ENCODE results near the gene CCDC88C. TPM values are rescaled to one million over a fixed set of nuclear protein-coding genes. Genes with fewer than 3 reads are reported as not detected.
A peak's percentile ranks its signal among the peaks of the same experiment; 100 is the strongest.
"Not testable (repeated sequence)": the region's sequence is repeated elsewhere in the genome, so short reads cannot be mapped to it uniquely, and the experiment has no call there.

Gene CCDC88C
- total RNA-seq, 1 experiment from 2014 or later, result 64.8 TPM

DNA sequence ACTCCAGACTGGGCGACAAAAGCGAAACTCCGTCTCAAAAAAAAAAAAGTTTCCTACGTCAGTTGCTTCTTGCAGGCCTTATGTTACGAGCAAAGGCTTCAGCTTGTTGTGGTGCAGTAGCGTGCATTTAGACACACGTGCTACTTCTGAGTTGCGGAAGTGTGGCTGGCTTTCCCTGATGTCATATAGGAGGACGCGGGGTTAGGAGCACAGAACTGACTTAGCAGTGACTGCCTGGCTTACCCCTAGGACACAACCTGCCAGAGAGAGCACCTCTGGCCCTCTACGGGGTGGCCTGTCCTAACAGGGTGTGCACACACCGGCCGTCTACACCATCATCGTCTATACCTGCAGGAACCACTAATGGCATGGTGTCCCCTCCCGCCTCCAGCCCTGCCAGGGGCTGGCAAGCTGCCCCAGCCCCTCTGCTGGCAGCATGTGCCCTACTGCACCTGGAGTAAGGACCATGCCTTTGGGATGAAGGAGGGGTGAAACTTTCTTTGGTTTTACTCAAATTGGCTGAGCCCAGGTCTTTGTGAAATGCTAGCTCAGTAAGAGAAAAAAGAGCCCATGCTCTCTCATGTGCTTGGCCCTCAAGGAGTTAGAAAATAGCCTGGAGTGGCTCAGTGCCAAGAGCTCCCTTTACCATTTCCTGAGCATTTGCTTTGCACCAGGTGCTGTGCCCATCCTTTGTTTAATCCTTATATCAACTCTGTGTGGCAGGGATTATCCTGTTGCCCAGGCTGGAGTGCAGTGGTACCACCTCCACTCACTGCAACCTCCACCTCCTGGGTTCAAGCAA, 171.4 kb downstream of the CCDC88C start (continued):
- no peak for TF ChIP-seq ESRRA (CRISPR knock-in tag; IDR thresholded peaks at IDR 0.05; ENCODE audit: borderline replicate concordance)
- TF ChIP-seq SP1 (CRISPR knock-in tag; conservative IDR thresholded peaks at IDR 0.05), result no peak
- no peak for TF ChIP-seq EMX1 (CRISPR knock-in tag; IDR thresholded peaks at IDR 0.05)
- TF ChIP-seq JAZF1 (CRISPR knock-in tag; IDR thresholded peaks at IDR 0.05), result no peak

DNA sequence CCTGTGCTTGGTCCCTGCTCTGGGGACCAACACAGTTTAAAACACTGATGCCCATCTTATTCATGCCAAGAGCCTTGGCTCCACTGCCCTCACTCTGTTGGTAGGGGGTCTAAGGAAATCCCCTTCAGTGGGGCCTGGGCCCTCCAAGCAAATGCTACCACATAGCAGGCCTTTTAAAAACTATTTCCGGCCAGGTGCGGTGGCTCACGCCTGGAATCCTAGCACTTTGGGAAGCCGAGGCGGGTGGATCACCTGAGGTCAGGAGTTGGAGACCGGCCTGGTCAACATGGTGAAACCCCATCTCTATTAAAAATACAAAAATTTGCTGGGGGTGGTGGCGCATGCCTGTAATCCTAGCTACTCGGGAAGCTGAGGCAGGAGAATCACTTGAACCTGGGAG, 172.0 kb downstream of the CCDC88C start:
- H3K4me1 Mint-ChIP-seq, result peaks cover 11% of the 10 kb centered on the region
- CTCF ChIA-PET, result interaction anchor here (0.9 to 4.1 kb wide), 3 partner anchors 41 to 182 kb away, joined by 3 to 19 read pairs (median 3); no protein-coding TSS in a partner anchor
- not testable (repeated sequence) for H3K36me3 Mint-ChIP-seq

DNA sequence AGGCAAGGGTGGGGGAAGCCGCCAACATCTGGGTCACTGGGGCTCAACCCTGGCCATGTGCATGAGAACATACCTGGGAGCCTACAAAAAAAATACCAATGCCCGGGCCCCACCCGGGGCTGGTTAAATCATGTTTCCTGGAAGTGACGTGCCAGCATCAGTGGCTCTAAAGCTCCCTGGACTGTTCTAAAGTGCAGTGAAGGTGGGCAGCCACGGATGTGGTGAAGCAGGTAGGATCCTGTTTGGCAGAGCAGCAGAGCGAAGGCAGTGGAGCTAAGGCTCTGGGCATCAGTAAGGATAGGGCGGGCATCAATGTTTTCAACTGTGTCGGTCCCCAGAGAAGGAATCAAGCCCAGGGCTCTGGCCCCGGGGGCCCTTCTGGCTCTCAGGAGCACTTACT, 172.6 kb downstream of the CCDC88C start:
- DNase-seq (ENCODE audit: low spot score), result no peak
- no peak overlapping the region for H3K4me3 Mint-ChIP-seq
- ChIA-PET CTCF (interaction anchor here (0.9 to 4.1 kb wide), 5 partner anchors 19 to 110 kb away, joined by 3 to 19 read pairs (median 4); no protein-coding TSS in a partner anchor), POLR2A (interaction anchor here (0.6 kb wide), 1 partner anchor 72 kb away, joined by 4 read pairs; no protein-coding TSS in a partner anchor)
- no peaks in the 10 kb centered on the region for H3K36me3 Mint-ChIP-seq
- peak; percentile 19; the same call in 1 of the 2 replicates for ATAC-seq
- H3K9me3 Mint-ChIP-seq, result peaks cover 14% of the 10 kb centered on the region
- peaks cover 12% of the 10 kb centered on the region for H3K27me3 Mint-ChIP-seq (ENCODE audit: low read depth)
- no peak overlapping the region for H3K27ac Mint-ChIP-seq
- H3K4me1 Mint-ChIP-seq, result peaks cover 6% of the 10 kb centered on the region
- TF ChIP-seq GTF2I (CRISPR knock-in tag; conservative IDR thresholded peaks at IDR 0.05) (no peak), NR3C1 (CRISPR knock-in tag; conservative IDR thresholded peaks at IDR 0.05; ENCODE audit: low read depth) (no peak), NR1H2 (CRISPR knock-in tag; IDR thresholded peaks at IDR 0.05) (no peak), ZNF423 (CRISPR knock-in tag; IDR thresholded peaks at IDR 0.05) (no peak), NFE2L1 (CRISPR knock-in tag; IDR thresholded peaks at IDR 0.05) (no peak)
- TF ChIP-seq, protein P1, sequence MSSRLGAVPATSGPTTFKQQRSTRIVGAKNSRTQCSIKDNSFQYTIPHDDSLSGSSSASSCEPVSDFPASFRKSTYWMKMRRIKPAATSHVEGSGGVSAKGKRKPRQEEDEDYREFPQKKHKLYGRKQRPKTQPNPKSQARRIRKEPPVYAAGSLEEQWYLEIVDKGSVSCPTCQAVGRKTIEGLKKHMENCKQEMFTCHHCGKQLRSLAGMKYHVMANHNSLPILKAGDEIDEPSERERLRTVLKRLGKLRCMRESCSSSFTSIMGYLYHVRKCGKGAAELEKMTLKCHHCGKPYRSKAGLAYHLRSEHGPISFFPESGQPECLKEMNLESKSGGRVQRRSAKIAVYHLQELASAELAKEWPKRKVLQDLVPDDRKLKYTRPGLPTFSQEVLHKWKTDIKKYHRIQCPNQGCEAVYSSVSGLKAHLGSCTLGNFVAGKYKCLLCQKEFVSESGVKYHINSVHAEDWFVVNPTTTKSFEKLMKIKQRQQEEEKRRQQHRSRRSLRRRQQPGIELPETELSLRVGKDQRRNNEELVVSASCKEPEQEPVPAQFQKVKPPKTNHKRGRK (CRISPR knock-in tag; IDR thresholded peaks at IDR 0.05; ENCODE audit: borderline replicate concordance), result no peak

More for the DNA sequence above, 172.0 kb downstream of the CCDC88C start:
- ATAC-seq; H3K4me3 Mint-ChIP-seq; DNase-seq (ENCODE audit: low spot score); H3K27ac Mint-ChIP-seq; POLR2A ChIA-PET: not testable (repeated sequence)
- H3K9me3 Mint-ChIP-seq, result peaks cover 10% of the 10 kb centered on the region
- peaks cover 12% of the 10 kb centered on the region for H3K27me3 Mint-ChIP-seq (ENCODE audit: low read depth)

DNA sequence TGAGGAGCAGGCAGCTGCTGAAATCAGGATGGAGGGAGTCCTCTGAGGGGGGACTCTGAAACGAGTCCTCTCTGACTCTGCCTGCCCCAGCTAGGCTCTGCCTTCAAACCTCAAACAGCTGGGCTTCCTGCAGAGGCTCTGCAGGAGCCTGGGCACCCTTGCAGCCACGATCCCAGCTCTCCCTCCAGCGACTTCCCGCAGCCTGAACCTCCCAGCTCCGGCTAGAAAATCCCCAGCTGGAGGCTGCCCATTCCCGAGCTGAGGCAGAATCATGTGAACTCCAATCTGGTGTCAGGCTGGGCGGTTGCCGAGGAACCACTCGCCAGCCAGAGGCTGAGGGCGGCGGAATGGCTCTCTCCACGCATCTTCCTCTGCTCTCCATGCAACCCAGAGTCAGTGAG, 173.1 kb downstream of the CCDC88C start, which contains the start of gene GPR68:
TSS of gene GPR68 (minus strand) at position 204 of the 401 bp plus-strand sequence. CDS start 9,654 bp downstream, outside the sequence.
- TF ChIP-seq, protein P2, sequence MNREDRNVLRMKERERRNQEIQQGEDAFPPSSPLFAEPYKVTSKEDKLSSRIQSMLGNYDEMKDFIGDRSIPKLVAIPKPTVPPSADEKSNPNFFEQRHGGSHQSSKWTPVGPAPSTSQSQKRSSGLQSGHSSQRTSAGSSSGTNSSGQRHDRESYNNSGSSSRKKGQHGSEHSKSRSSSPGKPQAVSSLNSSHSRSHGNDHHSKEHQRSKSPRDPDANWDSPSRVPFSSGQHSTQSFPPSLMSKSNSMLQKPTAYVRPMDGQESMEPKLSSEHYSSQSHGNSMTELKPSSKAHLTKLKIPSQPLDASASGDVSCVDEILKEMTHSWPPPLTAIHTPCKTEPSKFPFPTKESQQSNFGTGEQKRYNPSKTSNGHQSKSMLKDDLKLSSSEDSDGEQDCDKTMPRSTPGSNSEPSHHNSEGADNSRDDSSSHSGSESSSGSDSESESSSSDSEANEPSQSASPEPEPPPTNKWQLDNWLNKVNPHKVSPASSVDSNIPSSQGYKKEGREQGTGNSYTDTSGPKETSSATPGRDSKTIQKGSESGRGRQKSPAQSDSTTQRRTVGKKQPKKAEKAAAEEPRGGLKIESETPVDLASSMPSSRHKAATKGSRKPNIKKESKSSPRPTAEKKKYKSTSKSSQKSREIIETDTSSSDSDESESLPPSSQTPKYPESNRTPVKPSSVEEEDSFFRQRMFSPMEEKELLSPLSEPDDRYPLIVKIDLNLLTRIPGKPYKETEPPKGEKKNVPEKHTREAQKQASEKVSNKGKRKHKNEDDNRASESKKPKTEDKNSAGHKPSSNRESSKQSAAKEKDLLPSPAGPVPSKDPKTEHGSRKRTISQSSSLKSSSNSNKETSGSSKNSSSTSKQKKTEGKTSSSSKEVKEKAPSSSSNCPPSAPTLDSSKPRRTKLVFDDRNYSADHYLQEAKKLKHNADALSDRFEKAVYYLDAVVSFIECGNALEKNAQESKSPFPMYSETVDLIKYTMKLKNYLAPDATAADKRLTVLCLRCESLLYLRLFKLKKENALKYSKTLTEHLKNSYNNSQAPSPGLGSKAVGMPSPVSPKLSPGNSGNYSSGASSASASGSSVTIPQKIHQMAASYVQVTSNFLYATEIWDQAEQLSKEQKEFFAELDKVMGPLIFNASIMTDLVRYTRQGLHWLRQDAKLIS (CRISPR knock-in tag; IDR thresholded peaks at IDR 0.05; ENCODE audit: borderline replicate concordance), result no peak
- peak; percentile 58; the same call in 1 of the 2 replicates for TF ChIP-seq ZNF423 (CRISPR knock-in tag; IDR thresholded peaks at IDR 0.05)
- TF ChIP-seq ZNF263 (CRISPR knock-in tag; IDR thresholded peaks at IDR 0.05; ENCODE audit: low read depth), result 0 out of 2 replicates have a peak, but pooled peaks have one; percentile 29
- ChIA-PET POLR2A (interaction anchor here (0.6 kb wide), 2 partner anchors 71 to 248 kb away, joined by 3 to 4 read pairs; no protein-coding TSS in a partner anchor), CTCF (interaction anchor here (0.9 to 4.1 kb wide), 6 partner anchors 8 to 111 kb away, joined by 3 to 19 read pairs (median 4); no protein-coding TSS in a partner anchor)
- Mint-ChIP-seq H3K4me1 (peaks cover under 1% of the 10 kb centered on the region; the same call in 1 of the 2 replicates), H3K9me3 (peaks cover 19% of the 10 kb centered on the region), H3K27ac (no peak within 1 kb of the TSS), H3K27me3 (ENCODE audit: low read depth) (peaks cover 12% of the 10 kb centered on the region), H3K4me3 (no peak within 1 kb of the TSS), H3K36me3 (peaks cover 1% of the 10 kb centered on the region; the same call in 1 of the 2 replicates)
- peak; percentile 43 for DNase-seq (ENCODE audit: low spot score)
- peak; percentile 82 for ATAC-seq
